ENCODE results near the gene C1orf105.

Gene C1orf105

GRCh38 chr1:172465617-172466016 is 45.1 kb downstream of the C1orf105 start:
- Mint-ChIP-seq H3K27ac (no peak overlapping the region), H3K4me1 (peaks cover 6% of the 10 kb centered on the region), H3K36me3 (ENCODE audit: low read depth) (no peaks in the 10 kb centered on the region), H3K27me3 (ENCODE audit: low read depth, poor library complexity) (peaks cover 2% of the 10 kb centered on the region), H3K9me3 (no peaks in the 10 kb centered on the region), H3K4me3 (no peak overlapping the region)
- TF ChIP-seq CTCF (IDR thresholded peaks at IDR 0.05): no peak
- no peak for DNase-seq

- Mint-ChIP-seq H3K9me3 (no peaks in the 10 kb centered on the region), H3K4me3 (no peak overlapping the region), H3K27me3 (ENCODE audit: low read depth, poor library complexity) (peaks cover 2% of the 10 kb centered on the region), H3K36me3 (ENCODE audit: low read depth) (no peaks in the 10 kb centered on the region), H3K27ac (no peak overlapping the region), H3K4me1 (no peaks in the 10 kb centered on the region)
- no peak for DNase-seq
- no peak for TF ChIP-seq CTCF (IDR thresholded peaks at IDR 0.05)
Observed at GRCh38 chr1:172466795-172467407, 46.4 kb downstream of the C1orf105 start.

GRCh38 chr1:172467446-172467845 is 47.0 kb downstream of the C1orf105 start:
- TF ChIP-seq CTCF (IDR thresholded peaks at IDR 0.05): no peak
- Mint-ChIP-seq H3K4me1 (no peaks in the 10 kb centered on the region), H3K36me3 (ENCODE audit: low read depth) (no peaks in the 10 kb centered on the region), H3K4me3 (no peak overlapping the region), H3K27me3 (ENCODE audit: low read depth, poor library complexity) (peaks cover 2% of the 10 kb centered on the region), H3K9me3 (no peaks in the 10 kb centered on the region), H3K27ac (no peak overlapping the region)
- no peak for DNase-seq

- DNase-seq: no peak
- H3K4me1 Mint-ChIP-seq: no peaks in the 10 kb centered on the region
- no peak overlapping the region for H3K27ac Mint-ChIP-seq
- no peaks in the 10 kb centered on the region for H3K36me3 Mint-ChIP-seq (ENCODE audit: low read depth)
- TF ChIP-seq CTCF (IDR thresholded peaks at IDR 0.05): no peak
- no peaks in the 10 kb centered on the region for H3K9me3 Mint-ChIP-seq
- H3K4me3 Mint-ChIP-seq: no peak overlapping the region
- H3K27me3 Mint-ChIP-seq (ENCODE audit: low read depth, poor library complexity): peaks cover 2% of the 10 kb centered on the region
Observed at GRCh38 chr1:172468296-172468695, 47.8 kb downstream of the C1orf105 start.

- no peaks in the 10 kb centered on the region for H3K36me3 Mint-ChIP-seq (ENCODE audit: low read depth)
- peaks cover 2% of the 10 kb centered on the region for H3K27me3 Mint-ChIP-seq (ENCODE audit: low read depth, poor library complexity)
- no peak for DNase-seq
- no peaks in the 10 kb centered on the region for H3K4me1 Mint-ChIP-seq
- no peak for TF ChIP-seq CTCF (IDR thresholded peaks at IDR 0.05)
- H3K27ac Mint-ChIP-seq: no peak overlapping the region
- H3K4me3 Mint-ChIP-seq: no peak overlapping the region
- no peaks in the 10 kb centered on the region for H3K9me3 Mint-ChIP-seq
Observed at GRCh38 chr1:172469717-172470116, 49.2 kb downstream of the C1orf105 start.

GRCh38 chr1:172470149-172470548 is 49.7 kb downstream of the C1orf105 start:
- DNase-seq: no peak
- Mint-ChIP-seq H3K27me3 (ENCODE audit: low read depth, poor library complexity) (peaks cover 2% of the 10 kb centered on the region), H3K36me3 (ENCODE audit: low read depth) (no peaks in the 10 kb centered on the region), H3K9me3 (no peaks in the 10 kb centered on the region), H3K27ac (no peak overlapping the region), H3K4me1 (no peaks in the 10 kb centered on the region), H3K4me3 (no peak overlapping the region)
- no peak for TF ChIP-seq CTCF (IDR thresholded peaks at IDR 0.05)

Measured in nephron progenitor cell (in vitro differentiated cells).